Spleen (tissue), 11 donors: ENCODE measurements around the gene OGFRL1. TPM values are rescaled to one million over a fixed set of nuclear protein-coding genes. Genes with fewer than 3 reads are reported as not detected.

Experiments used
- DNase-seq: peaks from one replicate; pipeline ENCODE4 v3.0.0-alpha.2; 2020
- H3K27ac ChIP-seq, 8 donors: fragments of 200-600 bp; sonication (generic) in 7 of 8; 1 replicate in 4 of 8; 2 replicates in 4 of 8; pipeline versions ENCODE4 v1.5.0 to v1.8.0; 2016 to 2021; ENCODE audit warnings: inconsistent platforms in 4 of 8, mild to moderate bottlenecking in 4 of 8, moderate library complexity in 1 of 8
- H3K27me3 ChIP-seq, 7 donors: fragments of 200-600 bp; sonication (generic) in 6 of 7; replicated peaks in 1 of 7; 1 replicate in 4 of 7; 2 replicates in 3 of 7; pipeline versions ENCODE4 v1.5.0 to v1.8.0; 2016 to 2021; ENCODE audit warnings: inconsistent platforms in 3 of 7, mild to moderate bottlenecking in 1 of 7
- H3K36me3 ChIP-seq, 6 donors: fragments of 200-600 bp; sonication (generic) in 5 of 6; 1 replicate in 4 of 6; 2 replicates in 2 of 6; pipeline versions ENCODE4 v1.5.0 to v1.8.0; 2016 to 2021; ENCODE audit warnings: inconsistent platforms in 2 of 6
- H3K4me1 ChIP-seq, 6 donors: fragments of 200-600 bp; sonication (generic) in 5 of 6; 1 replicate in 3 of 6; 2 replicates in 3 of 6; pipeline versions ENCODE4 v1.5.0 to v1.8.0; 2016 to 2021; ENCODE audit warnings: inconsistent platforms in 3 of 6
- H3K4me3 ChIP-seq, 8 donors: fragments of 200-600 bp; sonication (generic) in 7 of 8; 1 replicate in 4 of 8; 2 replicates in 4 of 8; pipeline versions ENCODE4 v1.5.0 to v1.8.0; 2016 to 2021; ENCODE audit warnings: inconsistent platforms in 4 of 8, mild to moderate bottlenecking in 4 of 8, moderate library complexity in 2 of 8
- H3K9me3 ChIP-seq, 8 donors: fragments of 200-600 bp; sonication (generic) in 7 of 8; 1 replicate in 4 of 8; 2 replicates in 4 of 8; pipeline versions ENCODE4 v1.5.0 to v1.8.0; 2016 to 2021; ENCODE audit warnings: inconsistent platforms in 4 of 8
- CTCF ChIP-seq, 11 experiments: fragments of 200-600 bp in 7 of 11; fragments of 450-650 bp in 4 of 11; sonication (generic) in 4 of 11; IDR thresholded peaks in 8 of 11; conservative IDR thresholded peaks in 3 of 11; 1 replicate in 7 of 11; 2 replicates in 4 of 11; pipeline versions ENCODE4 v1.4.0 to v1.8.0; 2016 to 2021; ENCODE audit warnings: antibody characterized with exemption in 11 of 11, inconsistent platforms in 4 of 11, mild to moderate bottlenecking in 1 of 11
- POLR2A ChIP-seq, 3 donors: fragments of 450-650 bp; IDR thresholded peaks; one replicate each; pipeline ENCODE4 v1.5.1; 2017; ENCODE audit warnings: antibody characterized with exemption in 3 of 3, mild to moderate bottlenecking in 1 of 3
- POLR2AphosphoS5 ChIP-seq, 3 donors: sonication (generic); formaldehyde crosslinking; IDR thresholded peaks; one replicate each; pipeline ENCODE4 v1.5.1; 2017; ENCODE audit warnings: antibody characterized with exemption in 3 of 3
- WGBS, 5 donors: extraction: QIAGEN DNeasy Blood & Tissue Kit in 3 of 5; methylation state at CpG; one replicate each; pipeline versions ENCODE4 v1.1.5 to v1.1.7; 2013 to 2018; 5-methylcytosine and 5-hydroxymethylcytosine counted together
- intact Hi-C: fragments of 100-400 bp; cut with DNase I; formaldehyde crosslinking; loops from one replicate; pipeline ENCODE4 v1.15.0; 2023; ENCODE audit warnings: low total_unique reads
- polyA plus RNA-seq, 3 donors: library from polyadenylated mRNA; stranded (reverse); fragments of 200-250 nt; gene quantifications; one replicate each; pipeline ENCODE4 v1.2.1, GENCODE V29; 2013
- total RNA-seq, 7 donors: library from RNA; depleted of rRNA in 3 of 7; stranded (reverse); fragments of >200 nt in 3 of 7; fragmentation: NEBNext Ultra II Directional in 4 of 7; extraction: Animal tissue kit (Norgen Biotek cat#: 25700) in 4 of 7; gene quantifications; one replicate each; pipeline versions ENCODE4 v1.1.0 to v1.2.1, GENCODE V29; 2016 to 2021
- donor health status: healthy with polysubstance abuse.
- donor health status: DM: no; HTN: no; CAD: no; lungs with moderate emphysema.
- donor health status: DM: no; HTN: no; CAD: no.
- donor health status: Bipolar disorder and iron deficiency.
- donor health status: healthy.
- donor health status: DM: no; HTN: no; CAD: no.
- donor health status: DM: yes; HTN: yes; CAD: no.

OGFRL1 gene
- total and polyA plus RNA-seq, 10 donors: 7.1 to 43.3 (median 24.2) TPM

- 56 to 86% (median 75%) methylated on average over 2 of the region's 2 CpGs for WGBS, 5 donors
- intact Hi-C loops: no loop called here
Measured at GRCh38 chr6:71309656-71310055, 21.0 kb downstream of the OGFRL1 start.

DNA sequence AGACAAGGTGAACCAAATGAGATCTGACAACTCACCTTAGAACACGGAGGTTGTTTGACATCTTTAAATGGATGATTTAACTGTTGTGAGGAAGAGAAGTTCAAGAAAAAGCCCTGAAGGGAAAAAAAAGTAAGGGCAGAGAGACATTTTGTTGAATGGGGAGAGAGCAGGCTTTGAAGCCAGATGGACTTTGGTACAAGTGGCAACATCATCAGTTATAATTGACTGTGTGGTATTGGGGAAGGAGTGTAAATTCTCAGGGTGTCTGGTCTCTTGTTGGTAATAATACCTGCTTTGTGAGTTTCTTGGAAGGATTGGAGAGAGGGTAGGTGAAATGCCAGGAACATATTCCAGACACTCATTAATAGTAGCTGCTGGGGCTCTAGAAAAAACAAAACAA, 21.6 kb downstream of the OGFRL1 start:
- DNase-seq: no peak
- TF ChIP-seq POLR2AphosphoS5 (IDR thresholded peaks at IDR 0.05) (no peak), POLR2A (IDR thresholded peaks at IDR 0.05) (no peak), CTCF (IDR thresholded peaks at IDR 0.05 in 8 of 11, conservative IDR thresholded peaks at IDR 0.05 in 3 of 11) (no peak)
- WGBS, 5 donors: 81 to 94% (median 87%) methylated on average over 1 of the region's 1 CpG
- no peak overlapping the region for H3K4me3 ChIP-seq
- peaks cover 0 to 6% (median 1%) of the 10 kb centered on the region in 6 donors for H3K4me1 ChIP-seq
- no peak overlapping the region for H3K27ac ChIP-seq
- intact Hi-C loops: no loop called here
- H3K36me3 ChIP-seq: peaks cover 0 to 7% (median 0%) of the 10 kb centered on the region in 6 donors
- H3K27me3 ChIP-seq: no peaks in the 10 kb centered on the region
- H3K9me3 ChIP-seq: no peaks in the 10 kb centered on the region

More at GRCh38 chr6:71309656-71310055, 21.0 kb downstream of the OGFRL1 start:
- TF ChIP-seq POLR2AphosphoS5 (IDR thresholded peaks at IDR 0.05) (no peak), CTCF (IDR thresholded peaks at IDR 0.05 in 8 of 11, conservative IDR thresholded peaks at IDR 0.05 in 3 of 11) (no peak), POLR2A (IDR thresholded peaks at IDR 0.05) (no peak)
- Histone ChIP-seq H3K4me1 (peaks cover 0 to 6% (median 1%) of the 10 kb centered on the region in 6 donors), H3K4me3 (no peak overlapping the region), H3K36me3 (peaks cover 0 to 7% (median 0%) of the 10 kb centered on the region in 6 donors), H3K27me3 (no peaks in the 10 kb centered on the region), H3K9me3 (no peaks in the 10 kb centered on the region), H3K27ac (no peak overlapping the region)
- no peak for DNase-seq

GRCh38 chr6:71312089-71312488, 23.5 kb downstream of the OGFRL1 start:
- H3K4me3 ChIP-seq: no peak overlapping the region
- 65 to 89% (median 83%) methylated on average over 1 of the region's 1 CpG for WGBS, 5 donors

DNA sequence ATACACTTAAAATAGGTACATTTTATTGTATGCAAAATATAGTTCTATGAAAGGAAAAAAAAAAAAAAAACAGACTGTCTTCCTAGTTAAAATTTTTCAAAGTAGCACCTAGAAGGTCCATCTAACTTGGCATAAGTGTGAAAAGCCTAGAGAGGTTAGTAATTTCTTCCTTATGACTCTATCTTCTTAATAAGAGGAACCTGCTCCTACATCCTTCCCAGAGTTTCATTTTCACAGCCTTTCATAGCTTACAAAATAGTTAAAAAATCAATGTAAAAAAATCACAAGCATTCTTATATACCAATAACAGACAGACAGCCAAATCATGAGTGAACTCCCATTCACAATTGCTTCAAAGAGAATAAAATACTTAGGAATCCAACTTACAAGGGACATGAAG, 28.8 kb downstream of the OGFRL1 start:
- Histone ChIP-seq H3K36me3 (no peaks in the 10 kb centered on the region), H3K9me3 (peaks cover 0 to 9% (median 0%) of the 10 kb centered on the region in 8 donors), H3K4me3 (no peak overlapping the region), H3K27me3 (no peaks in the 10 kb centered on the region), H3K27ac (no peak overlapping the region), H3K4me1 (peaks cover 0 to 6% (median 1%) of the 10 kb centered on the region in 6 donors)
- intact Hi-C loops: no loop called here
- no peak for DNase-seq
- TF ChIP-seq POLR2A (IDR thresholded peaks at IDR 0.05) (no peak), CTCF (IDR thresholded peaks at IDR 0.05 in 8 of 11, conservative IDR thresholded peaks at IDR 0.05 in 3 of 11) (no peak), POLR2AphosphoS5 (IDR thresholded peaks at IDR 0.05) (no peak)

More at GRCh38 chr6:71312089-71312488, 23.5 kb downstream of the OGFRL1 start:
- TF ChIP-seq CTCF (IDR thresholded peaks at IDR 0.05 in 8 of 11, conservative IDR thresholded peaks at IDR 0.05 in 3 of 11) (no peak), POLR2AphosphoS5 (IDR thresholded peaks at IDR 0.05) (no peak), POLR2A (IDR thresholded peaks at IDR 0.05) (no peak)
- H3K4me1 ChIP-seq: peaks cover 0 to 6% (median 1%) of the 10 kb centered on the region in 6 donors
- intact Hi-C loops: no loop called here
- DNase-seq: no peak
- H3K36me3 ChIP-seq: no peaks in the 10 kb centered on the region
- H3K9me3 ChIP-seq: peaks cover 0 to 5% (median 0%) of the 10 kb centered on the region in 8 donors
- no peak overlapping the region for H3K27ac ChIP-seq
- no peaks in the 10 kb centered on the region for H3K27me3 ChIP-seq
